DND-41 (cell line): ENCODE results near the gene RTRAF.

ENCODE experiments used
- EZH2 ChIP-seq: IDR thresholded peaks from 3 replicates; pipeline ENCODE4 v1.6.1; 2012; ENCODE audit warnings: borderline replicate concordance, low read depth, mild to moderate bottlenecking, moderate library complexity, low read length, inconsistent platforms; ENCODE audit not compliant: severe bottlenecking
- TF ChIP-seq, protein P1 (sequence below): IDR thresholded peaks from 2 replicates; pipeline ENCODE4 v1.5.1; 2012; ENCODE audit warnings: borderline replicate concordance, low read length, moderate library complexity, mild to moderate bottlenecking; ENCODE audit not compliant: poor library complexity, severe bottlenecking; ENCODE audit errors: extremely low read depth

DNA sequence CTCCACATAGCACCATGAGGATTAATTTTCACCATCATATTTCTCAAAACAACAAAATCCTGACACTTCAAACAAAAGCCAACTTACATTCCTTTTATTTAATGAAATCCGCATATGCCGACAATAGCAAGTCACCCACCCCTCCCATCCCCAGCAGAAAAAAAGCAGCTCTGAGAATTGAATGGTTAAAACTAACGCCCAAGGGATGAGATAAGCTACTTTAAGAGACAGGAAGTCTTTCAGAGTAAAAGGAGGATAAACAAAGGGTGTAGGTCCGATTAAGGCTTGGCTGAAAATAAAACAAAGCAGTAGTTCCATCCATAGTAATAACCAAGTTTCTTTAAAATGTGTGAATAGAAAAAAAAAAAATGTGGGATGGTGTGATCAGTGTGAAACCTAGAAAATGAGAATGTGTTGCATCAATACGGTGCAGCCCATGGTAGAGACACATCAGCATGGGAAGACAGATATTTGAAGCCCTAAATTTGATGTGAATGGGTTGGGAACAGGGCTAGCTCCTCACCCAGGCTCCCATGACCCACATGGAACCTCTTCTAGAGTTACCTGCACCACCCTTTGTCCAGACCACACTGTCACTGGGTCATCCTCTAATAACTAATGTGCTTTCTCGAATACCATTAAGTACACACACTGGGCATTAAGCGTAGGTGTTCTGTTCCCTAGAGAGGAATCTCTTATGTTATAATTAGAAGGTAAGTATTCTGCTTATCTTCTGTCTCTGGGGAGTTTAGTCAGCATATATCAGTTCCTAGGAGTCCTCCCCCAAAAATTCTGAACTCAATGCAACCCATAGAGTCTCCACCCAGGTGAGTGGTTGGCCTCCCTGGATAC is 31.7 kb downstream of the RTRAF start:
- TF ChIP-seq, protein P1, sequence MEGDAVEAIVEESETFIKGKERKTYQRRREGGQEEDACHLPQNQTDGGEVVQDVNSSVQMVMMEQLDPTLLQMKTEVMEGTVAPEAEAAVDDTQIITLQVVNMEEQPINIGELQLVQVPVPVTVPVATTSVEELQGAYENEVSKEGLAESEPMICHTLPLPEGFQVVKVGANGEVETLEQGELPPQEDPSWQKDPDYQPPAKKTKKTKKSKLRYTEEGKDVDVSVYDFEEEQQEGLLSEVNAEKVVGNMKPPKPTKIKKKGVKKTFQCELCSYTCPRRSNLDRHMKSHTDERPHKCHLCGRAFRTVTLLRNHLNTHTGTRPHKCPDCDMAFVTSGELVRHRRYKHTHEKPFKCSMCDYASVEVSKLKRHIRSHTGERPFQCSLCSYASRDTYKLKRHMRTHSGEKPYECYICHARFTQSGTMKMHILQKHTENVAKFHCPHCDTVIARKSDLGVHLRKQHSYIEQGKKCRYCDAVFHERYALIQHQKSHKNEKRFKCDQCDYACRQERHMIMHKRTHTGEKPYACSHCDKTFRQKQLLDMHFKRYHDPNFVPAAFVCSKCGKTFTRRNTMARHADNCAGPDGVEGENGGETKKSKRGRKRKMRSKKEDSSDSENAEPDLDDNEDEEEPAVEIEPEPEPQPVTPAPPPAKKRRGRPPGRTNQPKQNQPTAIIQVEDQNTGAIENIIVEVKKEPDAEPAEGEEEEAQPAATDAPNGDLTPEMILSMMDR: no peak
- no peak for TF ChIP-seq EZH2
